Sigmoid colon (tissue), 4 donors: ENCODE measurements around the gene RAMP1.

Source experiments
- CTCF ChIP-seq, 4 experiments: fragments of 450-650 bp in 3 of 4; fragments of 200-600 bp in 1 of 4; IDR thresholded peaks; one replicate each; pipeline ENCODE4 v1.5.1; 2016 to 2019; ENCODE audit warnings: antibody characterized with exemption in 4 of 4, mild to moderate bottlenecking in 3 of 4, moderate library complexity in 2 of 4
- EP300 ChIP-seq, 4 donors: sonication (generic); formaldehyde crosslinking; IDR thresholded peaks; one replicate each; pipeline ENCODE4 v1.6.1; 2017; ENCODE audit warnings: antibody characterized with exemption in 4 of 4
- POLR2A ChIP-seq, 2 donors: fragments of 450-650 bp; IDR thresholded peaks; one replicate each; pipeline ENCODE4 v1.6.1; 2016; ENCODE audit warnings: antibody characterized with exemption in 2 of 2, mild to moderate bottlenecking in 2 of 2, moderate library complexity in 2 of 2
- POLR2AphosphoS5 ChIP-seq, 4 donors: sonication (generic); formaldehyde crosslinking; IDR thresholded peaks; one replicate each; pipeline ENCODE4 v1.6.1; 2017; ENCODE audit warnings: antibody characterized with exemption in 4 of 4

GRCh38 chr2:237864444-237864931, 5.1 kb downstream of the RAMP1 start:
- no peak for TF ChIP-seq CTCF (IDR thresholded peaks at IDR 0.05)
- TF ChIP-seq POLR2A (IDR thresholded peaks at IDR 0.05) = no peak
- no peak for TF ChIP-seq POLR2AphosphoS5 (IDR thresholded peaks at IDR 0.05)
- peak in 1 of 4 donors; percentile 1 for TF ChIP-seq EP300 (IDR thresholded peaks at IDR 0.05)
